Measurements from ENCODE around the gene EPS8L2. TPM values are rescaled to one million over a fixed set of nuclear protein-coding genes. Genes with fewer than 3 reads are reported as not detected.
A peak's percentile ranks its signal among the peaks of the same experiment; 100 is the strongest.

The EPS8L2 gene
- total RNA-seq, 1 donor from 2014 or later, result 12.7 TPM

DNA sequence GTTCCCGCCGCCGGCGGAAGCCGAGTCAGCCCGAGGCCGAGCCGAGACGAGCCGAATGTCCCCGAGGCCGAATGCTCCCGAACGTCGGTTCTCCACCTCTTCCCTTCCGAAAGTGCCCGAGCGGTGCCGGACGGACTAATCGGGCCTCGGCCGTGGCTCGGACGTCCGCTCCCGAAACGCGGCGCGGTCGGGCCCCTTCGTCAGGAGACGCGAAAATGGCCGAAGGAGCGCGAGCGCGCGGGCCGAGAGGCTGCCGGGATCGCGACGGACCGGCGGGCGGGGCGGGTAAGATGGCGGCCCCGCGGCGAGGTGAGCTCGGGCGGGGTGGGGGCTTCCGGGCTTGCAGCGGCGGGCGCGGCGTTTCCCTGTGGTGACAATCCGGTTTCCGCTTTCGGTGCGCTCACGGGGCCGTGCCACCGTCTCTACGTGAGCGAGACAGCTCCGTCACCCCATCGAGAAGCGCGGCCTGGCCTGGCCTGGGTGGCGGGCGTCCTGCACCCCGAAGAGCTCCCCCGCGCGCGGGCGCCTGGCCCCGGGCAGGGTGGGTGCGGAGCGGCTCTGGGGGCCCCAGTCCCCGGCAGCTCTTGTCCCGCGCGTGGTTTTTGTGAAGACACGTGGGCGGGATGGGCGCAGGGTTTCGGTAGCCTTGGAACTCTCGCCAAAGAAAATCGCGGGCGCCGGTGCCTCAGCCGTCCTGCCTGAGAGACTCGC is 10.3 kb upstream of the EPS8L2 start, which contains the start of gene TMEM80:
Gene TMEM80, plus strand, starts transcription at position 279 of the 711 bp plus-strand sequence. Its CDS starts 12 bp downstream, at position 291.
- H3K27ac Mint-ChIP-seq (ENCODE audit: unreplicated experiment), result peak within 1 kb of the TSS; percentile 85
- no peaks in the 10 kb centered on the region for H3K36me3 Mint-ChIP-seq (ENCODE audit: unreplicated experiment)
- peak; percentile 100 for DNase-seq
- TF ChIP-seq, protein P1, sequence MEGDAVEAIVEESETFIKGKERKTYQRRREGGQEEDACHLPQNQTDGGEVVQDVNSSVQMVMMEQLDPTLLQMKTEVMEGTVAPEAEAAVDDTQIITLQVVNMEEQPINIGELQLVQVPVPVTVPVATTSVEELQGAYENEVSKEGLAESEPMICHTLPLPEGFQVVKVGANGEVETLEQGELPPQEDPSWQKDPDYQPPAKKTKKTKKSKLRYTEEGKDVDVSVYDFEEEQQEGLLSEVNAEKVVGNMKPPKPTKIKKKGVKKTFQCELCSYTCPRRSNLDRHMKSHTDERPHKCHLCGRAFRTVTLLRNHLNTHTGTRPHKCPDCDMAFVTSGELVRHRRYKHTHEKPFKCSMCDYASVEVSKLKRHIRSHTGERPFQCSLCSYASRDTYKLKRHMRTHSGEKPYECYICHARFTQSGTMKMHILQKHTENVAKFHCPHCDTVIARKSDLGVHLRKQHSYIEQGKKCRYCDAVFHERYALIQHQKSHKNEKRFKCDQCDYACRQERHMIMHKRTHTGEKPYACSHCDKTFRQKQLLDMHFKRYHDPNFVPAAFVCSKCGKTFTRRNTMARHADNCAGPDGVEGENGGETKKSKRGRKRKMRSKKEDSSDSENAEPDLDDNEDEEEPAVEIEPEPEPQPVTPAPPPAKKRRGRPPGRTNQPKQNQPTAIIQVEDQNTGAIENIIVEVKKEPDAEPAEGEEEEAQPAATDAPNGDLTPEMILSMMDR (IDR thresholded peaks at IDR 0.05; ENCODE audit: partially characterized antibody, unreplicated experiment), result no peak
- peaks cover 11% of the 10 kb centered on the region for H3K9me3 Mint-ChIP-seq (ENCODE audit: unreplicated experiment)
- peak within 1 kb of the TSS; percentile 85 for H3K4me3 Mint-ChIP-seq (ENCODE audit: unreplicated experiment)
- H3K4me1 Mint-ChIP-seq (ENCODE audit: low read depth, unreplicated experiment), result peaks cover 31% of the 10 kb centered on the region
- H3K27me3 Mint-ChIP-seq (ENCODE audit: unreplicated experiment), result peaks cover 11% of the 10 kb centered on the region

DNA sequence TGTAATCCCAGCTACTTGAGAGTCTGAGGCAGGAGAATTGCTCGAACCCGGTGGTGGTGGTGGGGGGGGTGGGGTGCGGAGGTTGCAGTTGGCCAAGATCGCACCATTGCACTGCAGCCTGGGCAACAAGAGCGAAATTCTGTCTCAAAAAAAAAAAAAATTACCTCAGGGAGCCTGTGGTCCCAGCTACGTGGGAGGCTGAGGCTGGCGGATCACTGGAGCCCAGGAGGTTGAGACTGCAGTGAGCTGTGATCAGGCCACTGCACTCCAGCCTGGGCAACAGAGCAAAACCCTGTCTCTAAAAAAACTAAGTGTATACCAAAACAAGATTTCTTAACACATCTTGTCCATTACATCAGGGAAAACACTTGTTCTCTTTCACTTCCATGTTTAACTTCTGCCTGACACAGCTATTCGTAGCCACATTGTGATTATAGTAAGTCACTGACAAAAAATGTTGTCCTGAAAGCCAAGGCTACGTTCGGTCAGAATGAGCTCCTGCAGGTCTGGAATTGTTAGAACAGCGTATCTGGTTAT is 9.0 kb upstream of the EPS8L2 start:
- no peaks in the 10 kb centered on the region for H3K36me3 Mint-ChIP-seq (ENCODE audit: unreplicated experiment)
- peak overlapping the region; percentile 53 for H3K27ac Mint-ChIP-seq (ENCODE audit: unreplicated experiment)
- TF ChIP-seq, protein P1 (IDR thresholded peaks at IDR 0.05; ENCODE audit: partially characterized antibody, unreplicated experiment), result no peak

DNA sequence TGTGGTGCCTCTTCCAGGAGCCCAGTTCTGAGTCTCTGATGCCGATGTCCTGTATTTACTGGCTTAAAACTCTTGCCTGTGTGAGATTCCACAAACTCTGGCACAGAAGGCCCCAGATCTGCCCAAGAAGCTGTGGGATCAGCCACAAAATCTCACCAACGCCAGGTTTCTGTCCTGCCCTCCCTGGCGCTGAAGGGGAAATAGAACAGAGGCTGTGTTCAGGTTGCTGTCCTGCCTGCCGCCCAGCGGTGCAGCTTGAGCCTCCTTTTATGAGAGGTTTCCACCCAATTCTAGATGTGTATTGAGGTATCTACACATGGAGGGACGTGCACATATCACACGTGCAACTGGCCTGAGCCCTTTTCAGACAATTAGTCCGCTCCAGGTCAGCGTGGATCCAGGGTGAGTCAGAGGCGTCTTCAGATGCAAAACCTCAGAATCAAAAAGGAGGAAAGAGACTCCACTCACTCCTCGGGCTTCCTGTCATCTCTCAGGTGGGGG is 8.2 kb upstream of the EPS8L2 start:
- H3K4me1 Mint-ChIP-seq (ENCODE audit: low read depth, unreplicated experiment), result peaks cover 23% of the 10 kb centered on the region
- H3K27ac Mint-ChIP-seq (ENCODE audit: unreplicated experiment), result peak overlapping the region; percentile 73
- DNase-seq, result no peak
- TF ChIP-seq, protein P1 (IDR thresholded peaks at IDR 0.05; ENCODE audit: partially characterized antibody, unreplicated experiment), result no peak
- peaks cover 13% of the 10 kb centered on the region for H3K27me3 Mint-ChIP-seq (ENCODE audit: unreplicated experiment)
- H3K36me3 Mint-ChIP-seq (ENCODE audit: unreplicated experiment), result no peaks in the 10 kb centered on the region
- H3K9me3 Mint-ChIP-seq (ENCODE audit: unreplicated experiment), result peaks cover 10% of the 10 kb centered on the region
- H3K4me3 Mint-ChIP-seq (ENCODE audit: unreplicated experiment), result peak overlapping the region; percentile 85

More for the DNA sequence above, 9.0 kb upstream of the EPS8L2 start:
- Mint-ChIP-seq H3K4me3 (ENCODE audit: unreplicated experiment) (peak overlapping the region; percentile 85), H3K27me3 (ENCODE audit: unreplicated experiment) (peaks cover 13% of the 10 kb centered on the region), H3K9me3 (ENCODE audit: unreplicated experiment) (peaks cover 9% of the 10 kb centered on the region), H3K4me1 (ENCODE audit: low read depth, unreplicated experiment) (peaks cover 26% of the 10 kb centered on the region)
- no peak for DNase-seq

DNA sequence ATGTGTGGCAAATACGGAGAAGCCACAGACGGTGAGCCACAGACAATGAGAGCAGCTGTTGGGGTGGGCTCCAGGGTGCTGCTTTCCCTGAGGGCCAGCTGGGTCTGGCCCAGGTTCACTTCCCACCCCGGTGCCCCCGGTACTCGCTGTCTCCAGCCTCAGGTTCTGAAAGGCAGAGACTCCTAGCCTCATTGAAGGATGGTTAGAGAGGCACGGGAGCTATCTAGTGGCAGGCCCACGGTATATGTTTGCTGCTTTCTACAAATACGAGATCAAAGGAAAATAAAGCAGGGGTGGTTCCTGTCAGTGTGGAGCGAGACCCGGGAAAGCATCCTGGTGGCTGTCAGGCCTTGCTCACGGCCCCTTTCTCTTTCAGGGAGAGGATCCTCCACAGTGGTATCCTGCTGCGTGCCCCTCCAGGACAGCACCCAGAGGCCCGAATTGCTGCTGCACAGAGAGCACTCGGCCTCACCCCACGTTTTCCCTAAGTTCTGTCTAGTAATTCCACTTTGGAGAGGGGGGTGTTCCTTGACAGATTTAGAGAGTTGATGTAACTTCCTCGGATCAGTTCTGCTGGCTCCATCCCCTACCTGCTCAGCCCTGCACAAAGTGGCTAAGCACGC is 7.4 kb upstream of the EPS8L2 start:
- Mint-ChIP-seq H3K9me3 (ENCODE audit: unreplicated experiment) (peaks cover 4% of the 10 kb centered on the region), H3K4me3 (ENCODE audit: unreplicated experiment) (peak overlapping the region; percentile 85), H3K27ac (ENCODE audit: unreplicated experiment) (peak overlapping the region; percentile 73), H3K27me3 (ENCODE audit: unreplicated experiment) (peaks cover 10% of the 10 kb centered on the region), H3K4me1 (ENCODE audit: low read depth, unreplicated experiment) (peaks cover 16% of the 10 kb centered on the region), H3K36me3 (ENCODE audit: unreplicated experiment) (no peaks in the 10 kb centered on the region)
- TF ChIP-seq, protein P1 (IDR thresholded peaks at IDR 0.05; ENCODE audit: partially characterized antibody, unreplicated experiment), result no peak
- no peak for DNase-seq
